Ascending aorta (tissue), 2 donors: ENCODE measurements around the gene RBM38. TPM values are rescaled to one million over a fixed set of nuclear protein-coding genes. Genes with fewer than 3 reads are reported as not detected.

Experiments
- DNase-seq, 2 donors: peaks; one replicate each; pipeline ENCODE4 v3.0.0-alpha.2; 2019; ENCODE audit warnings: low spot score in 2 of 2
- H3K27ac ChIP-seq, 2 donors: fragments of 200-600 bp; sonication (generic); one replicate each; pipeline ENCODE4 v1.5.1; 2016 to 2017; ENCODE audit warnings: mild to moderate bottlenecking in 1 of 2
- H3K27me3 ChIP-seq: fragments of 200-600 bp; sonication (generic); one replicate; pipeline ENCODE4 v1.5.1; 2017
- H3K36me3 ChIP-seq, 2 donors: fragments of 200-600 bp; sonication (generic); one replicate each; pipeline ENCODE4 v1.5.1; 2016
- H3K4me1 ChIP-seq, 2 donors: fragments of 200-600 bp; sonication (generic); one replicate each; pipeline ENCODE4 v1.5.1; 2016 to 2017; ENCODE audit warnings: mild to moderate bottlenecking in 1 of 2
- H3K4me3 ChIP-seq, 2 donors: fragments of 200-600 bp; sonication (generic); one replicate each; pipeline ENCODE4 v1.5.1; 2016 to 2017; ENCODE audit warnings: mild to moderate bottlenecking in 1 of 2
- H3K9me3 ChIP-seq, 2 donors: fragments of 200-600 bp; sonication (generic); one replicate each; pipeline ENCODE4 v1.5.1; 2016
- intact Hi-C: fragments of 100-400 bp; cut with DNase I; formaldehyde crosslinking; loops from one replicate; pipeline ENCODE4 v1.15.1; 2023
- total RNA-seq: library from RNA; depleted of rRNA; stranded (reverse); fragments of >200 nt; gene quantifications from one replicate; pipeline ENCODE4 v1.1.0, GENCODE V29; 2016
- TF ChIP-seq, protein P1 (sequence below), 3 experiments: fragments of 200-600 bp in 2 of 3; fragments of 450-650 bp in 1 of 3; sonication (generic) in 2 of 3; IDR thresholded peaks; one replicate each; pipeline ENCODE4 v1.5.1; 2016 to 2019; ENCODE audit warnings: antibody characterized with exemption in 3 of 3, mild to moderate bottlenecking in 1 of 3, moderate library complexity in 1 of 3

The RBM38 gene
- total RNA-seq, 1 donor from 2014 or later, result 24.6 TPM

DNA sequence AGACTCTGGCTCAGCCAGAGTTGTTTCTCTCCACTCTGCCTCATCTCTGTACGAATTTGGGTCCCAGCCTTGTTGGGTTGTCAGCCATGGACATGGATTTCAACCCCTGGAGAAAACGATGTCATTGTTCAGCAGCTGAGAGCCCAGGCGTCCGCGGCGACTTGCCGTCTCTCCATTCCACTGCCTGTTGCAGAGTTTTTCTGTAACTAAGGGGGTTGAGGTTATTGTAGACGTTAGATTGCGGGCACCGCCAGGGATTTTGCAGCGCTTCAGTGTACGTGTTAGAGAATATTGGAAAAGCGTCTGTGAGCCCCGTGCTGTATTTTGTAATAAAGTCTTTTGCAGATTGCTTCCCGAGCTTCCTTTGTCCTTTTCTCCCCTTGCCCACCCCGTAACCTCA lies 13.1 kb upstream of the RBM38 start:
- no peak overlapping the region for H3K27ac ChIP-seq
- H3K4me1 ChIP-seq, result no peaks in the 10 kb centered on the region
- H3K4me3 ChIP-seq, result no peak overlapping the region
- TF ChIP-seq, protein P1, sequence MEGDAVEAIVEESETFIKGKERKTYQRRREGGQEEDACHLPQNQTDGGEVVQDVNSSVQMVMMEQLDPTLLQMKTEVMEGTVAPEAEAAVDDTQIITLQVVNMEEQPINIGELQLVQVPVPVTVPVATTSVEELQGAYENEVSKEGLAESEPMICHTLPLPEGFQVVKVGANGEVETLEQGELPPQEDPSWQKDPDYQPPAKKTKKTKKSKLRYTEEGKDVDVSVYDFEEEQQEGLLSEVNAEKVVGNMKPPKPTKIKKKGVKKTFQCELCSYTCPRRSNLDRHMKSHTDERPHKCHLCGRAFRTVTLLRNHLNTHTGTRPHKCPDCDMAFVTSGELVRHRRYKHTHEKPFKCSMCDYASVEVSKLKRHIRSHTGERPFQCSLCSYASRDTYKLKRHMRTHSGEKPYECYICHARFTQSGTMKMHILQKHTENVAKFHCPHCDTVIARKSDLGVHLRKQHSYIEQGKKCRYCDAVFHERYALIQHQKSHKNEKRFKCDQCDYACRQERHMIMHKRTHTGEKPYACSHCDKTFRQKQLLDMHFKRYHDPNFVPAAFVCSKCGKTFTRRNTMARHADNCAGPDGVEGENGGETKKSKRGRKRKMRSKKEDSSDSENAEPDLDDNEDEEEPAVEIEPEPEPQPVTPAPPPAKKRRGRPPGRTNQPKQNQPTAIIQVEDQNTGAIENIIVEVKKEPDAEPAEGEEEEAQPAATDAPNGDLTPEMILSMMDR (IDR thresholded peaks at IDR 0.05), result no peak
- no peaks in the 10 kb centered on the region for H3K9me3 ChIP-seq
- intact Hi-C loops, result no loop called here
- H3K36me3 ChIP-seq, result peaks cover 45 to 72% of the 10 kb centered on the region in 2 donors
- H3K27me3 ChIP-seq, result no peaks in the 10 kb centered on the region
- DNase-seq, result peak in 1 of 2 donors; percentile 59

DNA sequence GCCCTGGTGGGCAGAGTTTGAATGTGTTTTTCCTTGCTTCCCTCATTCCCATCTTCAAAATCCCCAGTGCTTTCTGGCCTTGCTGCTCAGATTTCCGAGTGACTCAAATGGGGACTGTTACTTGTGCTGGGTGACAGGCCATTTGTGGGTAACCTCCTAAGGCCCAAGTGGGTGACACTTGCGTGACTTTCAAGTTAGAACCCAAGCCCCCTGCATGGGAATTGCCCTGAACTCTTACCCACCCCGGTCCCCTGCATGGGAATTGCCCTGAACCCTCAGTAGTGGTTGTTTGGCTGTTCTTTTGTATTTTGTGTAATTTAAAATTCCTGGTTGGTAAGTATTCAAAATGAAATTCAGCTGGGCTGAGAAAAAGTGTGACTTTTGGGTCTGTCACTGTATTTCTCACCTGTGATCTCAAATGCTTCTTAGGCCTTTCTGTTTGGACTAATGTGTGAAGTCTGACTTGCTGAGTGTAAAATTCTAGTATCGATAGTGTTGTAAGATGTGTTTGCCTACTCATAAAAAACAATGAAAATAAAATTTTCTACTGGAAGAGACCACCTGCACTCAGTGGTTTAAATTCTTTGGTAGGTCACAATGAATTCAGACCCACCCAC lies 12.4 kb upstream of the RBM38 start:
- no peak overlapping the region for H3K27ac ChIP-seq
- no peaks in the 10 kb centered on the region for H3K4me1 ChIP-seq
- DNase-seq, result no peak
- TF ChIP-seq, protein P1 (IDR thresholded peaks at IDR 0.05), result no peak
- H3K4me3 ChIP-seq, result no peak overlapping the region
- H3K36me3 ChIP-seq, result peaks cover 40 to 65% of the 10 kb centered on the region in 2 donors
- no peaks in the 10 kb centered on the region for H3K9me3 ChIP-seq
- H3K27me3 ChIP-seq, result no peaks in the 10 kb centered on the region
- intact Hi-C loops, result no loop called here

DNA sequence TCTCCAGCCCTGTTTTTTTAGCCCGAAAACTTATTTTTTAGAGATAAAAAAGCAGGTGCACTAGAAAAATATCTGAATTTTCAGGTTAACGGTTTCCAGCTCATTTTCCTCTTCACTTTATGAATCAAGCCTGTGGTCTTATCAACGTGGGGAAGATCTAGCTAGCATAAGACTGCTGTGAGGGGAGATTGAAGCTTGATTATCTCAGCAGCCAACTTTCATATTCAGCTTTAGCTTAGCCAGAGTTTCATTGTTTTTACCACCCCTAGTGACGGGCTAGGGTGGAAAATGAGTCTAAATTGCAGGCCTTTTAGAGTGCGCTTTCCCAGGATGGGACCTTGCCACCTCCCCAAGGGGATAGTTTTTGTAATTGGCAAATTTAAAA lies 11.9 kb upstream of the RBM38 start:
- no peaks in the 10 kb centered on the region for H3K9me3 ChIP-seq
- intact Hi-C loops, result no loop called here

DNA sequence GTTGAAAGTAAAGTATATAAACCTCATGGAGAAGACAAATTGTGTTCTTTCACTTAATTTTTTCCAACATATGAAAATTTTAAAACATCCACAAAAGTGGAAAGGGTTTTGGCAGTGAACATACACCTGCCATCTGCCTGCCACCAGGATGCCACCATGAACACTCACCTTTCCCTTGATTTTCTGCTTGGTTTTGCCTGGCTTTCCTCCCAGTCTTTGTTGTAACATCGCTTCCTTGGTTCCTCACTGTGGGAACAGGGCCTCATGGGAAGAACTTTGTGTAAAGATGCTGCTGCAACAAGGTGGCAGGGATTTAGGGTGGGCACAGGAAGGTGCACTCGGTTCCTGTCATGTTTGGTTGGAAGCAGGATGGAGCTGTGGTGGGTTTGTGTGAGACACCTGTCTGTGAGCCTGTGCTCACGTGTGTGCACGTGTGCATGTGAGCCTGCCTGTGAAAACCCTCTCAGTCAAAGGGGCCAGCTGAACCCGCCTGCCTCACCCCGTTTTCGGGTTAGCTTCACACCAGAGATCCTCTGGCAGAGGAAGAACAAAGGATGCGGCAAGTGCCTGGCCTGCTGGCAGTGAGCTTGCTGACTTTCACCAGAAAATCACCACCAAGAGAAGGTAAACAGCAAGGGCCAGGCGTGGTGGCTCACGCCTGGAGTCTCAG lies 11.0 kb upstream of the RBM38 start:
- no peak for DNase-seq
- no peak overlapping the region for H3K27ac ChIP-seq
- H3K4me3 ChIP-seq, result no peak overlapping the region
- intact Hi-C loops, result loop anchor here (5.0 to 10.0 kb wide), 2 partner anchors 212 to 835 kb away; no protein-coding TSS in a partner anchor
- TF ChIP-seq, protein P1 (IDR thresholded peaks at IDR 0.05), result no peak
- H3K9me3 ChIP-seq, result no peaks in the 10 kb centered on the region
- H3K4me1 ChIP-seq, result no peaks in the 10 kb centered on the region
- no peaks in the 10 kb centered on the region for H3K27me3 ChIP-seq
- H3K36me3 ChIP-seq, result peaks cover 27 to 51% of the 10 kb centered on the region in 2 donors

More for the DNA sequence above, 11.9 kb upstream of the RBM38 start:
- Histone ChIP-seq H3K27ac (no peak overlapping the region), H3K4me1 (no peaks in the 10 kb centered on the region), H3K4me3 (no peak overlapping the region), H3K36me3 (peaks cover 36 to 60% of the 10 kb centered on the region in 2 donors), H3K27me3 (no peaks in the 10 kb centered on the region)
- DNase-seq, result no peak
- TF ChIP-seq, protein P1 (IDR thresholded peaks at IDR 0.05), result no peak

DNA sequence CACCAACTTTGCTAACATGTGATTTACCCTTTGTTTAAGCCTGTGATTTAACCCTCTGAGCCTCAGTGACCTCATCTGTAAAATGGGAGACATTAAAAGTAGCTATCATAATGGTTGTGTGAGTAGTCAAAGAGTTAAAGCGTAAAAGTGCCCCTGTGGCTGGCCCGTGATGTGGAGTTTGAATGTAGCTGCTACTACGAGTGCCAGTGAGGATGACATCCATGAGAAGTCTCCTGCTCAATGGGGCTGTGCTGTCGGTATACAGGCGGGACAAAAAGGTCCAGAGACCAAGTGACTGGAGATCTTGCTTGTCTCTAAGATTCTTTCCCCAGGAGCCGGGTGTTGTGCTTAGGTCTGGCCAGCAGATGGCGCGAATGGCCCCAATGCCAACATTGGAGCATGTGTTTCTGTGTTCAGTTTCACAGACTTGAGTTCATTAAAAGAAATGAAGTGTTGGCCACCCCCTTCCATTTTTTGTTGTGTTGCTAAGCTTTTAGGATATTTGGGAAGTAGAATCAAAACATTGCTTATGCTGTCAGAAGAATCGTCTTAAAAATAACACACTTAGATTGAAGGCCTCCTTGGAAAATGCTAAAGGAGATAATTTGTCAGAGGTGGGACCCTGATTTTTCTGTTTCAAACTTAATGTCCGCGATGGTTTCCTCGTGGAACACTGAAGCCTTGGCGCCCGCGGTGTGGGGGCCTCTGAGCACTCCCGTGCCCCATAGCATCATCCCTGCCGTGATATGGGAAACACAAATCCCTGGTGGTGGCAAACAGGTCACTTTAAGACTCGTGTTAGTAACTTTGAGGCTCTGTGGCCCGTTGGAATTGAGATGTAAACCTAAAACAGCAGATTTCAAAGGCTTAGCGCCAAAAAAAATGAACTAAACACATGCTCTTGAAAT lies 9.3 kb upstream of the RBM38 start:
- intact Hi-C loops, result loop anchor here (1.0 to 10.0 kb wide), 4 partner anchors 33 to 833 kb away; no protein-coding TSS in a partner anchor
- Histone ChIP-seq H3K4me1 (no peaks in the 10 kb centered on the region), H3K9me3 (no peaks in the 10 kb centered on the region), H3K4me3 (no peak overlapping the region), H3K36me3 (peaks cover 18 to 34% of the 10 kb centered on the region in 2 donors), H3K27me3 (no peaks in the 10 kb centered on the region), H3K27ac (no peak overlapping the region)
- peak in 1 of 2 donors; percentile 92 for DNase-seq
- TF ChIP-seq, protein P1 (IDR thresholded peaks at IDR 0.05), result peak; percentile 91 to 95 (median 94)
